IMR-90 (cell line): ENCODE results near the gene OSBP2. TPM values are rescaled to one million over a fixed set of nuclear protein-coding genes. Genes with fewer than 3 reads are reported as not detected.

Experiments used
- ATAC-seq: fragments of 200-7000 bp; cut with Tn5 transposase; 2 replicates; pipeline ENCODE4 v1.9.1; 2020; ENCODE audit warnings: low read depth, mild to moderate bottlenecking, moderate library complexity
- BruUV-seq: library from RNA; stranded (reverse); fragments of 400-500 nt; replicated peaks from 2 replicates; lab custom pipeline; 2021; lab: Mats Ljungman, UMichigan
- CTCF ChIA-PET: fragments of 300-600 bp; formaldehyde crosslinking; extraction: SDS; loops from one replicate; lab custom pipeline; 2021; ENCODE audit warnings: antibody characterized with exemption; lab: Yijun Ruan, JAX
- POLR2A ChIA-PET: fragments of 300-600 bp; sonication (Branson Sonifier 250); formaldehyde crosslinking; loops from one replicate; lab custom pipeline; 2022; ENCODE audit warnings: antibody characterized with exemption; ENCODE audit not compliant: unreplicated experiment; lab: Charles Lee
- DNase-seq: peaks from one replicate; pipeline ENCODE4 v3.0.0; 2013
- H2AFZ ChIP-seq: replicated peaks from 2 replicates; pipeline ENCODE3; 2013; ENCODE audit warnings: low read length, mild to moderate bottlenecking; ENCODE audit not compliant: poor library complexity
- H2AK5ac ChIP-seq: 2 replicates; pipeline ENCODE4 v1.6.1; 2013; ENCODE audit warnings: low read depth, low read length, inconsistent platforms
- H2AK9ac ChIP-seq: replicated peaks from 2 replicates; pipeline ENCODE3; 2013; ENCODE audit warnings: mild to moderate bottlenecking, low read depth, low read length, moderate library complexity; ENCODE audit not compliant: poor library complexity
- H2BK120ac ChIP-seq: 2 replicates; pipeline ENCODE4 v1.6.1; 2013; ENCODE audit warnings: low read depth, low read length, inconsistent platforms
- H2BK15ac ChIP-seq: 3 replicates; pipeline ENCODE4 v1.6.1; 2013; ENCODE audit warnings: low read depth, low read length, inconsistent platforms
- H2BK20ac ChIP-seq: 2 replicates; pipeline ENCODE4 v1.6.1; 2013; ENCODE audit warnings: low read depth, mild to moderate bottlenecking, inconsistent platforms, low read length, moderate library complexity
- H2BK5ac ChIP-seq: 2 replicates; pipeline ENCODE4 v1.6.1; 2013; ENCODE audit warnings: mild to moderate bottlenecking, low read depth, low read length, inconsistent platforms; ENCODE audit not compliant: poor library complexity, severe bottlenecking
- H3K14ac ChIP-seq: replicated peaks from 2 replicates; pipeline ENCODE4 v1.6.1; 2013; ENCODE audit warnings: low read depth, low read length, inconsistent platforms
- H3K18ac ChIP-seq: 2 replicates; pipeline ENCODE4 v1.6.1; 2013; ENCODE audit warnings: low read depth, low read length, control low read depth
- H3K23ac ChIP-seq: 2 replicates; pipeline ENCODE4 v1.6.1; 2013; ENCODE audit warnings: low read depth, low read length, inconsistent platforms
- H3K27ac ChIP-seq: 2 replicates; pipeline ENCODE4 v1.5.1; 2013; ENCODE audit warnings: mild to moderate bottlenecking, control low read depth, low read length; ENCODE audit not compliant: insufficient read depth
- H3K27me3 ChIP-seq: 2 replicates; pipeline ENCODE4 v1.6.1; 2013; ENCODE audit warnings: low read length; ENCODE audit not compliant: control insufficient read depth, insufficient read depth
- H3K36me3 ChIP-seq: 2 replicates; pipeline ENCODE4 v1.6.1; 2013; ENCODE audit warnings: low read length, mixed read lengths; ENCODE audit not compliant: control insufficient read depth, insufficient read depth
- H3K4ac ChIP-seq: 2 replicates; pipeline ENCODE4 v1.6.1; 2013; ENCODE audit warnings: low read depth, low read length, inconsistent platforms
- H3K4me1 ChIP-seq: 2 replicates; pipeline ENCODE4 v1.6.1; 2013; ENCODE audit warnings: low read length, mixed read lengths; ENCODE audit not compliant: control insufficient read depth, insufficient read depth
- H3K4me2 ChIP-seq: 2 replicates; pipeline ENCODE4 v1.6.1; 2013; ENCODE audit warnings: low read depth, mild to moderate bottlenecking, control low read depth, low read length, moderate library complexity
- H3K4me3 ChIP-seq: 2 replicates; pipeline ENCODE4 v1.5.1; 2013; ENCODE audit warnings: low read depth, mild to moderate bottlenecking, control low read depth, low read length, moderate library complexity; ENCODE audit not compliant: insufficient read depth
- H3K56ac ChIP-seq: 2 replicates; pipeline ENCODE4 v1.6.1; 2013; ENCODE audit warnings: low read length, inconsistent platforms; ENCODE audit not compliant: insufficient read depth; ENCODE audit errors: extremely low read depth
- H3K79me1 ChIP-seq, 2 experiments: 2 replicates each; pipeline ENCODE4 v1.6.1; 2013; ENCODE audit warnings: low read length in 2 of 2, inconsistent platforms in 1 of 2, low read depth in 1 of 2
- H3K9ac ChIP-seq: 2 replicates; pipeline ENCODE4 v1.6.1; 2013; ENCODE audit warnings: low read depth, low read length, control low read depth
- H3K9me1 ChIP-seq: 2 replicates; pipeline ENCODE4 v1.6.1; 2013; ENCODE audit warnings: low read length, inconsistent platforms; ENCODE audit not compliant: insufficient read depth
- H3K9me3 ChIP-seq: 2 replicates; pipeline ENCODE4 v1.6.1; 2013; ENCODE audit warnings: low read length; ENCODE audit not compliant: control insufficient read depth, insufficient read depth
- H4K20me1 ChIP-seq: 2 replicates; pipeline ENCODE4 v1.6.1; 2013; ENCODE audit warnings: low read length, inconsistent platforms; ENCODE audit not compliant: insufficient read depth
- H4K5ac ChIP-seq: 2 replicates; pipeline ENCODE4 v1.6.1; 2013; ENCODE audit warnings: mild to moderate bottlenecking, low read depth, low read length, control low read depth
- H4K8ac ChIP-seq, 2 experiments: 2 replicates each; pipeline ENCODE4 v1.6.1; 2013; ENCODE audit warnings: low read depth in 2 of 2, low read length in 2 of 2, control low read depth in 1 of 2, inconsistent platforms in 1 of 2
- H4K91ac ChIP-seq: 2 replicates; pipeline ENCODE4 v1.6.1; 2013; ENCODE audit warnings: low read depth, low read length, inconsistent platforms; ENCODE audit not compliant: insufficient read depth
- BHLHE40 ChIP-seq: fragments of 150-350 bp; IDR thresholded peaks from 2 replicates; pipeline ENCODE4 v1.6.1; 2016; ENCODE audit warnings: mild to moderate bottlenecking, low read depth, low read length
- CEBPB ChIP-seq: IDR thresholded peaks from 2 replicates; pipeline ENCODE4 v1.6.1; 2012; ENCODE audit warnings: low read depth, low read length, improper control_type of control experiment
- CHD1 ChIP-seq: IDR thresholded peaks from 2 replicates; pipeline ENCODE4 v1.6.1; 2012; ENCODE audit warnings: low read depth, low read length, improper control_type of control experiment
- FOS ChIP-seq: fragments of 150-350 bp; IDR thresholded peaks from 2 replicates; pipeline ENCODE4 v1.6.1; 2016; ENCODE audit warnings: low read depth, low read length
- MAFK ChIP-seq: IDR thresholded peaks from 2 replicates; pipeline ENCODE4 v1.6.1; 2012; ENCODE audit warnings: low read depth, low read length, improper control_type of control experiment
- MAZ ChIP-seq: IDR thresholded peaks from 2 replicates; pipeline ENCODE4 v1.6.1; 2012; ENCODE audit warnings: low read depth, mild to moderate bottlenecking, low read length, improper control_type of control experiment, moderate library complexity, borderline replicate concordance
- MXI1 ChIP-seq: IDR thresholded peaks from 2 replicates; pipeline ENCODE4 v1.6.1; 2012; ENCODE audit warnings: low read depth, mild to moderate bottlenecking, low read length, moderate library complexity, borderline replicate concordance
- NFE2L2 ChIP-seq: fragments of 150-350 bp; IDR thresholded peaks from 2 replicates; pipeline ENCODE4 v1.6.1; 2016; ENCODE audit warnings: low read depth, mild to moderate bottlenecking, low read length
- POLR2A ChIP-seq: IDR thresholded peaks from 2 replicates; pipeline ENCODE4 v1.6.1; 2012; ENCODE audit warnings: mild to moderate bottlenecking, low read depth, low read length
- RCOR1 ChIP-seq: IDR thresholded peaks from 2 replicates; pipeline ENCODE4 v1.6.1; 2012; ENCODE audit warnings: mild to moderate bottlenecking, low read length, improper control_type of control experiment; ENCODE audit not compliant: insufficient replicate concordance
- RFX5 ChIP-seq: IDR thresholded peaks from 2 replicates; pipeline ENCODE4 v1.8.0; 2012; ENCODE audit warnings: low read depth, mild to moderate bottlenecking, low read length, moderate library complexity
- SMC3 ChIP-seq: fragments of 150-350 bp; IDR thresholded peaks from 2 replicates; pipeline ENCODE4 v1.6.1; 2016; ENCODE audit warnings: low read depth, mild to moderate bottlenecking, antibody characterized with exemption, low read length, moderate library complexity
- WGBS, 2 experiments: methylation state at CpG; one replicate each; pipeline versions ENCODE4 v1.1.5 to v1.1.7; 2013; ENCODE audit warnings: missing lambda C conversion rate in 2 of 2; ENCODE audit not compliant: insufficient read length in 1 of 2; ENCODE audit errors: extremely low coverage in 2 of 2; 5-methylcytosine and 5-hydroxymethylcytosine counted together
- dilution Hi-C: fragments of 300-500 bp; cut with HindIII; formaldehyde crosslinking; loops from one replicate; pipeline ENCODE4 v1.14.3; 2018; ENCODE audit warnings: low sequenced_read_pairs; ENCODE audit not compliant: unreplicated experiment
- in situ Hi-C: fragments of 300-500 bp; cut with MboI; formaldehyde crosslinking; loops from 3 replicates; pipeline ENCODE4 v1.14.3; 2019; ENCODE audit warnings: low sequenced_read_pairs, inconsistent platforms, mixed read lengths
- intact Hi-C: fragments of 100-400 bp; cut with micrococcal nuclease; formaldehyde crosslinking; loops from 2 replicates; pipeline ENCODE4 v1.10.0; 2022
- polyA plus RNA-seq, 3 experiments: library from polyadenylated mRNA; depleted of rRNA; stranded (reverse); fragments of >200 nt; gene quantifications; 2 replicates each; pipeline ENCODE4 v1.2.3, GENCODE V29; 2012; ENCODE audit warnings: low replicate concordance in 1 of 3
- total RNA-seq: library from RNA; depleted of rRNA; stranded (reverse); fragments of >200 nt; gene quantifications from 2 replicates; pipeline ENCODE4 v1.2.3, GENCODE V29; 2012
- TF ChIP-seq, protein P1 (sequence below): fragments of 150-350 bp; IDR thresholded peaks from 2 replicates; pipeline ENCODE4 v1.6.1; 2017; ENCODE audit warnings: mild to moderate bottlenecking, antibody characterized with exemption, low read length, low read depth
- TF ChIP-seq, protein P2 (sequence below): fragments of 150-350 bp; IDR thresholded peaks from 2 replicates; pipeline ENCODE4 v1.6.1; 2016; ENCODE audit warnings: low read depth, mild to moderate bottlenecking, low read length, moderate library complexity, borderline replicate concordance
- TF ChIP-seq, protein P3 (sequence below): conservative IDR thresholded peaks from 2 replicates; pipeline ENCODE4 v1.5.1; 2012; ENCODE audit warnings: mild to moderate bottlenecking, low read depth, low read length, improper control_type of control experiment

Gene OSBP2
- total and polyA plus RNA-seq, 2 of the 4 experiments (the other 2 are of a cell fraction), result 1.8 to 2.2 TPM

DNA sequence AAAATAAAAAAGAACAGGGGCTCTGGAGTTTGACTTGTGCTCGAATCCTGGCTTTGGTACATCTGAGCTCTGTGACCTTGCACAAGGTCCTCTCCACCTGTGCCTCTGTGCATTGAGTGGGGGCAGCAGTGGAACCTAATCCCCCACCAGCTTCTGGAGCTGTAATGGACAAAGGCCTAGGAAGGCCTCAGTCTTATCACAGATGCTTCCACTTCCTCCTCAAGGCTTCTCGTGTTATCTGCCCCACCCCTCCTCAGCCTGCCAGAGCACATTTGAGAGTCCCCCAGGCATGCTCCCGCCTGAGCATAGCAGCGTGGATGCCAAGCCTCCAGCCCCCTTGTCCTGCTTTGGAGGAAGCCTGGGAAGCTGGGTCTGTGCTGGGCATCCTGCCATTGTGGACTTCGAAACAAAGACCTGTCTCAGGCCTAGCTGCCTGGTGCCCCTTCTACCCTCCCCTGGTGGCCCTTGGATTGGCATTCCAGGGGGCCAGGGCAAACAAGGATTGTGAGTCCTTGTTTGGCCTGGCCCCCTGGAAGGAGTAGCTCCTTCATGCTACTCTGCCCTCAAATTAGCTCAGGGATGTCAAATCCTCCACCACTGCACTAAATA lies 44.1 kb upstream of the OSBP2 start:
- Histone ChIP-seq H3K27me3 (no peaks in the 10 kb centered on the region), H3K9me1 (peaks cover 13% of the 10 kb centered on the region), H4K8ac (no peak overlapping the region), H3K9me3 (no peaks in the 10 kb centered on the region), H4K20me1 (no peaks in the 10 kb centered on the region; the same call in 1 of the 2 replicates), H3K4me3 (no peak overlapping the region), H4K91ac (no peak overlapping the region), H4K5ac (no peak overlapping the region), H3K14ac (no peak overlapping the region), H2BK20ac (no peak overlapping the region), H3K4me2 (no peak overlapping the region), H3K4me1 (peaks cover 6% of the 10 kb centered on the region), H2AK5ac (no peak overlapping the region; the same call in 1 of the 2 replicates), H3K23ac (no peak overlapping the region), H3K9ac (no peak overlapping the region), H3K79me1 (peaks cover 0 to 16% of the 10 kb centered on the region in 2 experiments; a peak in 1 of 4 replicates), H2BK15ac (no peak overlapping the region), H2BK120ac (no peak overlapping the region), H2BK5ac (no peak overlapping the region), H3K27ac (no peak overlapping the region), H3K36me3 (peaks cover 2% of the 10 kb centered on the region; the same call in 1 of the 2 replicates), H3K18ac (no peak overlapping the region), H3K4ac (no peak overlapping the region), H3K56ac (no peak overlapping the region), H2AFZ (no peak overlapping the region), H2AK9ac (no peak overlapping the region)
- TF ChIP-seq, protein P1, sequence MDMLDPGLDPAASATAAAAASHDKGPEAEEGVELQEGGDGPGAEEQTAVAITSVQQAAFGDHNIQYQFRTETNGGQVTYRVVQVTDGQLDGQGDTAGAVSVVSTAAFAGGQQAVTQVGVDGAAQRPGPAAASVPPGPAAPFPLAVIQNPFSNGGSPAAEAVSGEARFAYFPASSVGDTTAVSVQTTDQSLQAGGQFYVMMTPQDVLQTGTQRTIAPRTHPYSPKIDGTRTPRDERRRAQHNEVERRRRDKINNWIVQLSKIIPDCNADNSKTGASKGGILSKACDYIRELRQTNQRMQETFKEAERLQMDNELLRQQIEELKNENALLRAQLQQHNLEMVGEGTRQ, result no peak
- no peak for TF ChIP-seq RCOR1
- no peak for TF ChIP-seq RFX5
- TF ChIP-seq, protein P2, sequence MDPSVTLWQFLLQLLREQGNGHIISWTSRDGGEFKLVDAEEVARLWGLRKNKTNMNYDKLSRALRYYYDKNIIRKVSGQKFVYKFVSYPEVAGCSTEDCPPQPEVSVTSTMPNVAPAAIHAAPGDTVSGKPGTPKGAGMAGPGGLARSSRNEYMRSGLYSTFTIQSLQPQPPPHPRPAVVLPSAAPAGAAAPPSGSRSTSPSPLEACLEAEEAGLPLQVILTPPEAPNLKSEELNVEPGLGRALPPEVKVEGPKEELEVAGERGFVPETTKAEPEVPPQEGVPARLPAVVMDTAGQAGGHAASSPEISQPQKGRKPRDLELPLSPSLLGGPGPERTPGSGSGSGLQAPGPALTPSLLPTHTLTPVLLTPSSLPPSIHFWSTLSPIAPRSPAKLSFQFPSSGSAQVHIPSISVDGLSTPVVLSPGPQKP, result no peak
- no peak for TF ChIP-seq MAZ
- TF ChIP-seq FOS, result no peak
- TF ChIP-seq, protein P3, sequence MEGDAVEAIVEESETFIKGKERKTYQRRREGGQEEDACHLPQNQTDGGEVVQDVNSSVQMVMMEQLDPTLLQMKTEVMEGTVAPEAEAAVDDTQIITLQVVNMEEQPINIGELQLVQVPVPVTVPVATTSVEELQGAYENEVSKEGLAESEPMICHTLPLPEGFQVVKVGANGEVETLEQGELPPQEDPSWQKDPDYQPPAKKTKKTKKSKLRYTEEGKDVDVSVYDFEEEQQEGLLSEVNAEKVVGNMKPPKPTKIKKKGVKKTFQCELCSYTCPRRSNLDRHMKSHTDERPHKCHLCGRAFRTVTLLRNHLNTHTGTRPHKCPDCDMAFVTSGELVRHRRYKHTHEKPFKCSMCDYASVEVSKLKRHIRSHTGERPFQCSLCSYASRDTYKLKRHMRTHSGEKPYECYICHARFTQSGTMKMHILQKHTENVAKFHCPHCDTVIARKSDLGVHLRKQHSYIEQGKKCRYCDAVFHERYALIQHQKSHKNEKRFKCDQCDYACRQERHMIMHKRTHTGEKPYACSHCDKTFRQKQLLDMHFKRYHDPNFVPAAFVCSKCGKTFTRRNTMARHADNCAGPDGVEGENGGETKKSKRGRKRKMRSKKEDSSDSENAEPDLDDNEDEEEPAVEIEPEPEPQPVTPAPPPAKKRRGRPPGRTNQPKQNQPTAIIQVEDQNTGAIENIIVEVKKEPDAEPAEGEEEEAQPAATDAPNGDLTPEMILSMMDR, result no peak
- TF ChIP-seq SMC3, result no peak
- TF ChIP-seq MXI1, result no peak
- no peak for TF ChIP-seq POLR2A
- TF ChIP-seq BHLHE40, result no peak
- TF ChIP-seq NFE2L2, result no peak
- no peak for TF ChIP-seq MAFK
- TF ChIP-seq CHD1, result no peak
- TF ChIP-seq CEBPB, result no peak
- no peak for DNase-seq
- intact Hi-C loops (no loop called here), dilution Hi-C loops (no loop called here), in situ Hi-C loops (no loop called here)
- no CpG with 5 or more reads among the region's 5 CpGs for WGBS, 2 experiments
- POLR2A ChIA-PET, result no interaction called here
- CTCF ChIA-PET, result no interaction called here
- no TSS peak for BruUV-seq
- no peak for ATAC-seq
